Muscle layer of colon (tissue), 2 donors: ENCODE data around the gene MMP25.

Experiments used
- H3K27ac ChIP-seq: one replicate; pipeline ENCODE4 v1.7.0; 2013; ENCODE audit warnings: low read depth, mild to moderate bottlenecking, low read length, moderate library complexity
- H3K27me3 ChIP-seq, 2 donors: one replicate each; pipeline ENCODE4 v1.7.0; 2013; ENCODE audit warnings: low read length in 2 of 2, mild to moderate bottlenecking in 2 of 2; ENCODE audit not compliant: insufficient read depth in 2 of 2, control insufficient read depth in 1 of 2
- H3K36me3 ChIP-seq: one replicate; pipeline ENCODE4 v1.7.0; 2013; ENCODE audit warnings: mild to moderate bottlenecking, low read length; ENCODE audit not compliant: insufficient read depth
- H3K4me1 ChIP-seq: one replicate; pipeline ENCODE4 v1.7.0; 2013; ENCODE audit warnings: mild to moderate bottlenecking, low read length; ENCODE audit not compliant: insufficient read depth
- H3K4me3 ChIP-seq, 2 donors: one replicate each; pipeline ENCODE4 v1.7.0; 2013; ENCODE audit warnings: low read length in 2 of 2, low read depth in 1 of 2, mild to moderate bottlenecking in 1 of 2, moderate library complexity in 1 of 2
- H3K9ac ChIP-seq: one replicate; pipeline ENCODE4 v1.7.0; 2013; ENCODE audit warnings: low read length
- H3K9me3 ChIP-seq: one replicate; pipeline ENCODE4 v1.7.0; 2013; ENCODE audit warnings: mild to moderate bottlenecking, low read length
- donor health status: abdominal sarcoma.
- donor health status: Adenocarcinoma of cecum.

The MMP25 gene

GRCh38 chr16:3094289-3095027 lies 48.1 kb downstream of the MMP25 start:
- Histone ChIP-seq H3K27me3 (peaks cover under 1 to 21% of the 10 kb centered on the region in 2 donors), H3K4me1 (no peaks in the 10 kb centered on the region), H3K9ac (no peak overlapping the region), H3K4me3 (no peak overlapping the region), H3K27ac (no peak overlapping the region), H3K9me3 (no peaks in the 10 kb centered on the region), H3K36me3 (no peaks in the 10 kb centered on the region)

GRCh38 chr16:3095869-3096268 lies 49.5 kb downstream of the MMP25 start:
- Histone ChIP-seq H3K4me3 (no peak overlapping the region), H3K9ac (no peak overlapping the region), H3K27me3 (peaks cover 3 to 33% of the 10 kb centered on the region in 2 donors), H3K27ac (no peak overlapping the region), H3K4me1 (no peaks in the 10 kb centered on the region), H3K9me3 (no peaks in the 10 kb centered on the region), H3K36me3 (no peaks in the 10 kb centered on the region)

GRCh38 chr16:3096362-3096761 lies 50.0 kb downstream of the MMP25 start:
- H3K27ac ChIP-seq: no peak overlapping the region
- no peaks in the 10 kb centered on the region for H3K36me3 ChIP-seq
- H3K4me3 ChIP-seq: no peak overlapping the region
- H3K9ac ChIP-seq: no peak overlapping the region
- no peaks in the 10 kb centered on the region for H3K4me1 ChIP-seq
- peaks cover 3 to 37% of the 10 kb centered on the region in 2 donors for H3K27me3 ChIP-seq
- H3K9me3 ChIP-seq: no peaks in the 10 kb centered on the region

- H3K9ac ChIP-seq: no peak overlapping the region
- H3K27ac ChIP-seq: no peak overlapping the region
- peaks cover 3 to 34% of the 10 kb centered on the region in 2 donors for H3K27me3 ChIP-seq
- no peak overlapping the region for H3K4me3 ChIP-seq
- no peaks in the 10 kb centered on the region for H3K36me3 ChIP-seq
- H3K4me1 ChIP-seq: no peaks in the 10 kb centered on the region
- H3K9me3 ChIP-seq: no peaks in the 10 kb centered on the region
These were observed 50.9 kb downstream of the MMP25 start for GRCh38 chr16:3097266-3097665.

GRCh38 chr16:3098459-3099394 lies 52.4 kb downstream of the MMP25 start, which contains the start of gene ZSCAN10:
TSS of gene ZSCAN10 (minus strand) at chr16:3099294. CDS start at chr16:3092937, 6,357 bp downstream.
- Histone ChIP-seq H3K27me3 (peaks cover 3 to 30% of the 10 kb centered on the region in 2 donors), H3K9ac (no peak within 1 kb of the TSS), H3K4me3 (no peak within 1 kb of the TSS), H3K36me3 (no peaks in the 10 kb centered on the region), H3K9me3 (no peaks in the 10 kb centered on the region), H3K4me1 (no peaks in the 10 kb centered on the region), H3K27ac (no peak within 1 kb of the TSS)

- peaks cover 3 to 30% of the 10 kb centered on the region in 2 donors for H3K27me3 ChIP-seq
- H3K36me3 ChIP-seq: no peaks in the 10 kb centered on the region
- no peak overlapping the region for H3K4me3 ChIP-seq
- H3K9ac ChIP-seq: no peak overlapping the region
- H3K27ac ChIP-seq: no peak overlapping the region
- H3K9me3 ChIP-seq: no peaks in the 10 kb centered on the region
- H3K4me1 ChIP-seq: no peaks in the 10 kb centered on the region
These were observed 53.0 kb downstream of the MMP25 start for GRCh38 chr16:3099395-3099731.

- H3K27me3 ChIP-seq: peaks cover 3 to 30% of the 10 kb centered on the region in 2 donors
- H3K9ac ChIP-seq: no peak overlapping the region
- H3K4me3 ChIP-seq: no peak overlapping the region
- H3K27ac ChIP-seq: no peak overlapping the region
- no peaks in the 10 kb centered on the region for H3K4me1 ChIP-seq
- no peaks in the 10 kb centered on the region for H3K36me3 ChIP-seq
- H3K9me3 ChIP-seq: no peaks in the 10 kb centered on the region
These were observed 53.6 kb downstream of the MMP25 start for GRCh38 chr16:3099732-3100499.

- Histone ChIP-seq H3K36me3 (no peaks in the 10 kb centered on the region), H3K27ac (no peak overlapping the region), H3K27me3 (peaks cover 3 to 30% of the 10 kb centered on the region in 2 donors), H3K4me3 (no peak overlapping the region), H3K9me3 (no peaks in the 10 kb centered on the region), H3K4me1 (no peaks in the 10 kb centered on the region), H3K9ac (no peak overlapping the region)
These were observed 54.9 kb downstream of the MMP25 start for GRCh38 chr16:3101018-3101840.

- Histone ChIP-seq H3K4me1 (peaks cover 2% of the 10 kb centered on the region), H3K36me3 (no peaks in the 10 kb centered on the region), H3K9me3 (no peaks in the 10 kb centered on the region), H3K27me3 (peaks cover 3 to 30% of the 10 kb centered on the region in 2 donors), H3K9ac (no peak overlapping the region), H3K4me3 (no peak overlapping the region), H3K27ac (no peak overlapping the region)
These were observed 55.6 kb downstream of the MMP25 start for GRCh38 chr16:3101841-3102470.

- H3K9me3 ChIP-seq: no peaks in the 10 kb centered on the region
- no peaks in the 10 kb centered on the region for H3K36me3 ChIP-seq
- peak overlapping the region; percentile 50 to 59 for H3K4me3 ChIP-seq
- no peak overlapping the region for H3K9ac ChIP-seq
- peak overlapping the region; percentile 52 for H3K27ac ChIP-seq
- peaks cover 0 to 6% of the 10 kb centered on the region in 2 donors for H3K27me3 ChIP-seq
- H3K4me1 ChIP-seq: peaks cover 8% of the 10 kb centered on the region
These were observed 60.0 kb downstream of the MMP25 start for GRCh38 chr16:3106205-3106928.
